H1 (cell line): ENCODE measurements around the gene NCAPD3. TPM values are rescaled to one million over a fixed set of nuclear protein-coding genes. Genes with fewer than 3 reads are reported as not detected.

ENCODE experiments used
- CTCF ChIA-PET: fragments of 300-600 bp; sonication (Branson Sonifier 250); formaldehyde crosslinking; loops from one replicate; lab custom pipeline; 2021; ENCODE audit not compliant: partially characterized antibody; lab: Charles Lee
- POLR2A ChIA-PET: fragments of 300-600 bp; sonication (Branson Sonifier 250); formaldehyde crosslinking; loops from one replicate; lab custom pipeline; 2021; ENCODE audit warnings: inconsistent platforms; ENCODE audit not compliant: partially characterized antibody; lab: Charles Lee
- DNase-seq, 2 experiments: peaks; one replicate each; pipeline versions ENCODE4 v3.0.0 to v3.0.0-alpha.2; 2010 to 2022; ENCODE audit warnings: low spot score in 2 of 2, low read depth in 1 of 2, mixed read lengths in 1 of 2
- FAIRE-seq: peaks from 2 replicates; lab custom pipeline; 2011; peaks lifted over from hg19 to GRCh38; lab: Jason Lieb, UNC
- H2AFZ ChIP-seq: 2 replicates; pipeline ENCODE4 v1.8.1; 2012; ENCODE audit warnings: low read length, inconsistent platforms
- H2AK5ac ChIP-seq: 2 replicates; pipeline ENCODE4 v1.6.1; 2013; ENCODE audit warnings: low read depth, low read length
- H2BK120ac ChIP-seq: replicated peaks from 2 replicates; pipeline ENCODE3; 2013; ENCODE audit warnings: low read depth, low read length, inconsistent platforms
- H2BK12ac ChIP-seq: 2 replicates; pipeline ENCODE4 v1.6.1; 2013; ENCODE audit warnings: low read depth, low read length
- H2BK15ac ChIP-seq: 2 replicates; pipeline ENCODE4 v1.6.1; 2013; ENCODE audit warnings: low read length
- H2BK20ac ChIP-seq: 2 replicates; pipeline ENCODE4 v1.6.1; 2013; ENCODE audit warnings: low read length
- H2BK5ac ChIP-seq: 2 replicates; pipeline ENCODE4 v1.6.1; 2013; ENCODE audit warnings: low read depth, low read length
- H3K14ac ChIP-seq: 2 replicates; pipeline ENCODE4 v1.6.1; 2013; ENCODE audit warnings: inconsistent platforms; ENCODE audit not compliant: insufficient read length
- H3K18ac ChIP-seq: 2 replicates; pipeline ENCODE4 v1.6.1; 2013; ENCODE audit warnings: low read length; ENCODE audit errors: extremely low read depth
- H3K23ac ChIP-seq: 2 replicates; pipeline ENCODE4 v1.6.1; 2013; ENCODE audit warnings: inconsistent platforms; ENCODE audit not compliant: insufficient read length
- H3K23me2 ChIP-seq: 2 replicates; pipeline ENCODE4 v1.6.1; 2013; ENCODE audit warnings: low read depth, low read length
- H3K27ac ChIP-seq: 2 replicates; pipeline ENCODE4 v1.6.1; 2011; ENCODE audit warnings: low read depth, low read length, inconsistent platforms
- H3K27me3 ChIP-seq, 4 experiments: replicated peaks in 1 of 4; 1 replicate in 1 of 4; 2 replicates in 3 of 4; pipeline versions ENCODE4 v1.6.1 to v1.8.1; 2011 to 2013; ENCODE audit warnings: low read length in 3 of 4, mild to moderate bottlenecking in 3 of 4, inconsistent platforms in 2 of 4, mixed read lengths in 2 of 4, moderate library complexity in 1 of 4; ENCODE audit not compliant: control insufficient read depth in 3 of 4, insufficient read depth in 3 of 4; ENCODE audit errors: extremely low read depth in 1 of 4
- H3K36me3 ChIP-seq, 4 experiments: 2 replicates each; pipeline versions ENCODE4 v1.6.1 to v1.8.1; 2011 to 2013; ENCODE audit warnings: mild to moderate bottlenecking in 4 of 4, low read length in 3 of 4, moderate library complexity in 2 of 4, control low read depth in 1 of 4, inconsistent platforms in 1 of 4; ENCODE audit not compliant: insufficient read depth in 4 of 4, control insufficient read depth in 2 of 4
- H3K4ac ChIP-seq: replicated peaks from 2 replicates; pipeline ENCODE3; 2013; ENCODE audit warnings: low read length, low read depth, mixed read lengths, inconsistent platforms; ENCODE audit not compliant: insufficient read length
- H3K4me1 ChIP-seq, 4 experiments: replicated peaks in 1 of 4; 1 replicate in 1 of 4; 2 replicates in 3 of 4; pipeline versions ENCODE4 v1.6.1 to v1.8.1; 2011 to 2013; ENCODE audit warnings: low read length in 3 of 4, inconsistent platforms in 2 of 4, mixed read lengths in 1 of 4; ENCODE audit not compliant: insufficient read depth in 4 of 4, control insufficient read depth in 3 of 4
- H3K4me2 ChIP-seq, 2 experiments: 2 replicates each; pipeline versions ENCODE4 v1.6.1 to v1.8.1; 2011 to 2013; ENCODE audit warnings: low read depth in 2 of 2, low read length in 2 of 2, control low read depth in 1 of 2, inconsistent platforms in 1 of 2, mild to moderate bottlenecking in 1 of 2; ENCODE audit not compliant: insufficient read depth in 1 of 2
- H3K4me3 ChIP-seq, 4 experiments: fragments of 200-600, 300-600 bp in 1 of 4; sonication (generic), shearing (Covaris generic), sonication (Bioruptor Twin) in 1 of 4; 2 replicates each; pipeline versions ENCODE4 v1.5.1 to v1.8.1; 2011 to 2016; ENCODE audit warnings: low read length in 4 of 4, low read depth in 3 of 4, control low read depth in 2 of 4, inconsistent platforms in 2 of 4, mild to moderate bottlenecking in 2 of 4, mixed read lengths in 1 of 4, moderate library complexity in 1 of 4; ENCODE audit not compliant: insufficient read depth in 2 of 4; ENCODE audit errors: extremely low read depth in 1 of 4
- H3K56ac ChIP-seq: replicated peaks from 2 replicates; pipeline ENCODE3; 2013; ENCODE audit warnings: low read depth, mild to moderate bottlenecking, mixed read lengths, low read length, inconsistent platforms; ENCODE audit not compliant: insufficient read length
- H3K79me1 ChIP-seq: 2 replicates; pipeline ENCODE4 v1.6.1; 2013; ENCODE audit warnings: low read depth, low read length, control low read depth
- H3K79me2 ChIP-seq, 2 experiments: 2 replicates each; pipeline versions ENCODE4 v1.6.1 to v1.8.1; 2012 to 2013; ENCODE audit warnings: low read length in 2 of 2, mild to moderate bottlenecking in 2 of 2, inconsistent platforms in 1 of 2; ENCODE audit not compliant: insufficient read depth in 2 of 2, control insufficient read depth in 1 of 2
- H3K9ac ChIP-seq, 4 experiments: replicated peaks in 1 of 4; 1 replicate in 1 of 4; 2 replicates in 3 of 4; pipeline versions ENCODE4 v1.6.1 to v1.8.1; 2011 to 2013; ENCODE audit warnings: low read depth in 3 of 4, low read length in 3 of 4, control low read depth in 2 of 4, mild to moderate bottlenecking in 2 of 4, moderate library complexity in 2 of 4, inconsistent platforms in 1 of 4; ENCODE audit errors: extremely low read depth in 1 of 4
- H3K9me3 ChIP-seq, 2 experiments: 2 replicates each; pipeline versions ENCODE4 v1.6.1 to v1.8.1; 2012 to 2013; ENCODE audit warnings: mild to moderate bottlenecking in 2 of 2, moderate library complexity in 2 of 2, control low read depth in 1 of 2, inconsistent platforms in 1 of 2, low read depth in 1 of 2, low read length in 1 of 2, mixed read lengths in 1 of 2; ENCODE audit not compliant: insufficient read depth in 2 of 2
- H4K20me1 ChIP-seq, 2 experiments: replicated peaks in 1 of 2; 2 replicates each; pipeline versions ENCODE3 to v1.8.1; 2011 to 2013; ENCODE audit warnings: inconsistent platforms in 2 of 2, low read length in 2 of 2, mild to moderate bottlenecking in 1 of 2; ENCODE audit not compliant: insufficient read depth in 2 of 2, control insufficient read depth in 1 of 2
- H4K5ac ChIP-seq: 2 replicates; pipeline ENCODE4 v1.6.1; 2013; ENCODE audit warnings: low read length, low read depth, mixed read lengths, inconsistent platforms; ENCODE audit not compliant: insufficient read length
- H4K8ac ChIP-seq: 2 replicates; pipeline ENCODE4 v1.8.0; 2013; ENCODE audit warnings: mild to moderate bottlenecking, moderate library complexity, low read length, inconsistent platforms; ENCODE audit not compliant: insufficient read depth; ENCODE audit errors: extremely low read depth
- H4K91ac ChIP-seq: replicated peaks from 2 replicates; pipeline ENCODE3; 2013; ENCODE audit warnings: low read length, mixed read lengths, inconsistent platforms; ENCODE audit not compliant: insufficient read length
- WGBS, 2 experiments: shearing (Covaris generic) in 1 of 2; methylation state at CpG; one replicate each; pipeline versions ENCODE4 v1.1.6 to v1.1.7; 2013 to 2015; ENCODE audit warnings: low lambda C conversion rate in 2 of 2, mixed read lengths in 2 of 2, inconsistent platforms in 1 of 2, low coverage in 1 of 2, missing lambda C conversion rate in 1 of 2; ENCODE audit not compliant: insufficient replicate concordance in 2 of 2, insufficient coverage in 1 of 2, insufficient read length in 1 of 2; ENCODE audit errors: extremely low coverage in 1 of 2, missing lambda C conversion rate in 1 of 2; 5-methylcytosine and 5-hydroxymethylcytosine counted together
- polyA plus RNA-seq, 7 experiments: library from polyadenylated mRNA; depleted of rRNA in 3 of 7; stranded (reverse) in 5 of 7; unstranded in 2 of 7; fragments of >200 nt in 5 of 7; fragments of 200-250 nt in 2 of 7; gene quantifications; 1 replicate in 5 of 7; 2 replicates in 1 of 7; 4 replicates in 1 of 7; pipeline versions ENCODE4 v1.2.1 to v1.2.3, GENCODE V29; 2011 to 2013; ENCODE audit warnings: missing spikeins in 2 of 7, mixed read lengths in 2 of 7
- total RNA-seq: library from RNA; stranded (reverse); fragmentation: NEBNext Ultra II Directional; extraction: Animal tissue kit (Norgen Biotek cat#: 25700); gene quantifications from 2 replicates; pipeline ENCODE4 v1.2.1, GENCODE V29; 2021
- TF ChIP-seq, protein P1 (sequence below): IDR thresholded peaks from 2 replicates; pipeline ENCODE4 v1.6.1; 2012; ENCODE audit warnings: low read length, inconsistent platforms

NCAPD3 gene
- total and polyA plus RNA-seq, 2 of the 8 experiments (the other 6 are each of a cell fraction or from before 2014, with no cell fraction given): 26.5 to 55.2 TPM

DNA sequence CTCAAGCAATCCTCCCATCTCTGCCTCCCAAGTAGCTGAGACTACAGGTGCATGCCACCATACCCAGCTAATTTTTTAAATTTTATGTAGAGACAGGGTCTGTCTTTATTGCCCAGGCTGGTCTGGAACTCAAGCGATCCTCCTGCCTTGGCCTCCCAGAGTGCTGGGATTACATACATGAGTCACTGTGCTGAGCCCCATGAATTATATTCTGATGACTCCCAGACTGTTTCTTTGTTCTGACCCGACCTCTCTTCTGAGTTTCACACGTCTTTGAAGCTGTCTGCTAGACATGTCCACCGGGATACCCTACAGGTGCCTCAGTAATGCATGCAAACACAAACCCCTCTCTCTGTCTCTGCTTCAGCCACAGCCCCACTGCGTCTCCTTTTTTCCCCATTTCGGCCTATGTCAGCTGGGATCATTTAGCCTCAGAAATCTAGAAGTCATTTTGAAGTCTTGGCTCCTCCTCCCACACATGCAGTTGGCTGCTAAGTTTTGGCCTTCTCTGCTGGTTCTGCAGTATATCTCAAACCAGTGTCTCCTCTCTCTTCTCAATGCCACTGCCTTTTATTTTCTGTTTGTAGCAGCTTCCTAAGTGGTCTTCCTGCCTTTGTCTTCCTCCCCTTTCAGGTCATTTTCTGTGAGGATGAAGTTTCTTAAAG lies 5.5 kb upstream of the NCAPD3 start:
- Histone ChIP-seq H3K23ac (no peak overlapping the region), H2BK20ac (no peak overlapping the region), H4K91ac (no peak overlapping the region), H3K27ac (no peak overlapping the region), H3K18ac (no peak overlapping the region), H3K79me1 (no peaks in the 10 kb centered on the region; the same call in none of the 2 replicates), H3K4me3 (no peak overlapping the region), H3K9ac (no peak overlapping the region), H3K36me3 (no peaks in the 10 kb centered on the region), H2BK120ac (no peak overlapping the region), H4K20me1 (peaks cover 0 to 8% of the 10 kb centered on the region in 2 experiments), H3K4ac (no peak overlapping the region), H3K79me2 (peaks cover 0 to 9% of the 10 kb centered on the region in 2 experiments; a peak in 1 of 4 replicates), H3K56ac (no peak overlapping the region), H3K9me3 (no peaks in the 10 kb centered on the region), H4K5ac (no peak overlapping the region), H2BK15ac (no peak overlapping the region), H3K27me3 (peaks cover 0 to 6% (median 0%) of the 10 kb centered on the region in 4 experiments; a peak in 1 of 7 replicates), H3K4me1 (peaks cover 0 to 5% (median 2%) of the 10 kb centered on the region in 4 experiments; a peak in 5 of 7 replicates), H2BK5ac (no peak overlapping the region), H2AK5ac (no peak overlapping the region), H3K14ac (no peak overlapping the region), H4K8ac (no peak overlapping the region), H3K23me2 (peaks cover 12% of the 10 kb centered on the region), H3K4me2 (no peak overlapping the region), H2BK12ac (no peak overlapping the region), H2AFZ (no peak overlapping the region)
- CTCF ChIA-PET: interaction anchor here (0.6 to 1.4 kb wide), 4 partner anchors 9 to 22 kb away, joined by 3 to 9 read pairs (median 3); no protein-coding TSS in a partner anchor
- TF ChIP-seq, protein P1, sequence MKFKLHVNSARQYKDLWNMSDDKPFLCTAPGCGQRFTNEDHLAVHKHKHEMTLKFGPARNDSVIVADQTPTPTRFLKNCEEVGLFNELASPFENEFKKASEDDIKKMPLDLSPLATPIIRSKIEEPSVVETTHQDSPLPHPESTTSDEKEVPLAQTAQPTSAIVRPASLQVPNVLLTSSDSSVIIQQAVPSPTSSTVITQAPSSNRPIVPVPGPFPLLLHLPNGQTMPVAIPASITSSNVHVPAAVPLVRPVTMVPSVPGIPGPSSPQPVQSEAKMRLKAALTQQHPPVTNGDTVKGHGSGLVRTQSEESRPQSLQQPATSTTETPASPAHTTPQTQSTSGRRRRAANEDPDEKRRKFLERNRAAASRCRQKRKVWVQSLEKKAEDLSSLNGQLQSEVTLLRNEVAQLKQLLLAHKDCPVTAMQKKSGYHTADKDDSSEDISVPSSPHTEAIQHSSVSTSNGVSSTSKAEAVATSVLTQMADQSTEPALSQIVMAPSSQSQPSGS: no peak
- no peak for DNase-seq
- POLR2A ChIA-PET: interaction anchor here (0.8 kb wide), 1 partner anchor 45 kb away, joined by 3 read pairs; no protein-coding TSS in a partner anchor
- no peak for FAIRE-seq
- 80% methylated on average over 6 of the region's 6 CpGs; no CpG with 5 or more reads in 1 of the 2 experiments for WGBS, 2 experiments
